K562 (cell line): Measurements from ENCODE around the gene EPS8. TPM values are rescaled to one million over a fixed set of nuclear protein-coding genes. Genes with fewer than 3 reads are reported as not detected.

Experiments used
- ATAC-seq: fragments of 200-7000 bp; cut with Tn5 transposase; 3 replicates; pipeline ENCODE4 v1.9.1; 2020; ENCODE audit warnings: moderate library complexity
- BruUV-seq: library from RNA; stranded (reverse); fragments of 400-500 nt; replicated peaks from 2 replicates; lab custom pipeline; 2021; lab: Mats Ljungman, UMichigan
- CTCF ChIA-PET: fragments of 300-600 bp; formaldehyde crosslinking; extraction: SDS; loops from one replicate; lab custom pipeline; 2021; ENCODE audit warnings: low intra/inter-chr PET ratio; lab: Yijun Ruan, JAX
- POLR2A ChIA-PET: fragments of 300-600, 350-650 bp; sonication (Branson Sonifier 250); formaldehyde crosslinking; extraction: SDS; loops from one replicate; lab custom pipeline; 2021; ENCODE audit warnings: antibody characterized with exemption, inconsistent platforms; lab: Yijun Ruan, JAX
- DNase-seq, 4 experiments: peaks; one replicate each; pipeline versions ENCODE4 v3.0.0 to v3.0.0-alpha.2; 2011 to 2018; ENCODE audit warnings: low spot score in 3 of 4, mixed read lengths in 3 of 4; ENCODE audit errors: extremely low read depth in 1 of 4
- FAIRE-seq: peaks from 2 replicates; lab custom pipeline; 2011; peaks lifted over from hg19 to GRCh38; lab: Jason Lieb, UNC
- H2AFZ ChIP-seq: 2 replicates; pipeline ENCODE4 v1.6.0; 2011; ENCODE audit warnings: low read depth, low read length, control low read depth, inconsistent platforms
- H3K27ac ChIP-seq: fragments of 200-600 bp; 3 replicates; pipeline ENCODE4 v1.8.0; 2011; ENCODE audit warnings: low read depth, mild to moderate bottlenecking, control low read depth, inconsistent platforms, low read length, moderate library complexity, mixed read lengths; ENCODE audit errors: extremely low read depth
- H3K27me3 ChIP-seq, 2 experiments: fragments of 300-600 bp in 1 of 2; 2 replicates in 1 of 2; 3 replicates in 1 of 2; pipeline versions ENCODE4 v1.6.0 to v1.8.0; 2011; ENCODE audit warnings: inconsistent platforms in 2 of 2, low read length in 2 of 2, mild to moderate bottlenecking in 1 of 2, mixed read lengths in 1 of 2, moderate library complexity in 1 of 2; ENCODE audit not compliant: control insufficient read depth in 2 of 2, insufficient read depth in 2 of 2
- H3K36me3 ChIP-seq: fragments of 300-600 bp; 3 replicates; pipeline ENCODE4 v1.8.0; 2011; ENCODE audit warnings: mild to moderate bottlenecking, low read length, inconsistent platforms; ENCODE audit not compliant: control insufficient read depth, insufficient read depth
- H3K4me1 ChIP-seq, 2 experiments: fragments of 200-600 bp in 1 of 2; replicated peaks in 1 of 2; 2 replicates in 1 of 2; 3 replicates in 1 of 2; pipeline versions ENCODE4 v1.5.1 to v1.8.0; 2011; ENCODE audit warnings: inconsistent platforms in 2 of 2, low read length in 2 of 2, mild to moderate bottlenecking in 1 of 2, mixed read lengths in 1 of 2, moderate library complexity in 1 of 2; ENCODE audit not compliant: control insufficient read depth in 2 of 2, insufficient read depth in 2 of 2
- H3K4me2 ChIP-seq: 2 replicates; pipeline ENCODE4 v1.6.1; 2011; ENCODE audit warnings: low read length, control low read depth, inconsistent platforms, mixed read lengths; ENCODE audit not compliant: insufficient read depth
- H3K4me3 ChIP-seq: fragments of 200-600 bp; sonication (generic), shearing (Covaris generic); 2 replicates; pipeline ENCODE4 v1.5.1; 2016; ENCODE audit warnings: control low read depth, inconsistent platforms
- H3K79me2 ChIP-seq: fragments of 200-600 bp; 3 replicates; pipeline ENCODE4 v1.8.0; 2011; ENCODE audit warnings: low read length, inconsistent platforms; ENCODE audit not compliant: control insufficient read depth, insufficient read depth
- H3K9ac ChIP-seq, 2 experiments: 2 replicates each; pipeline versions ENCODE4 v1.6.0 to v1.6.1; 2011; ENCODE audit warnings: low read depth in 2 of 2, low read length in 2 of 2, control low read depth in 1 of 2, inconsistent platforms in 1 of 2, mild to moderate bottlenecking in 1 of 2, mixed read lengths in 1 of 2; ENCODE audit not compliant: insufficient read depth in 1 of 2
- H3K9me1 ChIP-seq: one replicate; pipeline ENCODE4 v1.6.0; 2011; ENCODE audit warnings: inconsistent platforms, mild to moderate bottlenecking, low read length, moderate library complexity; ENCODE audit not compliant: control insufficient read depth, insufficient read depth
- H3K9me3 ChIP-seq: replicated peaks from 2 replicates; pipeline ENCODE4 v1.5.1; 2011; ENCODE audit warnings: low read depth, low read length, inconsistent platforms; ENCODE audit not compliant: control insufficient read depth, insufficient read depth
- H4K20me1 ChIP-seq: replicated peaks from 2 replicates; pipeline ENCODE4 v1.6.1; 2011; ENCODE audit warnings: low read length, inconsistent platforms, mixed read lengths; ENCODE audit not compliant: control insufficient read depth, insufficient read depth
- EP400 ChIP-seq: fragments of 450-650 bp; IDR thresholded peaks from 2 replicates; pipeline ENCODE4 v1.6.1; 2017; ENCODE audit warnings: antibody characterized with exemption, mild to moderate bottlenecking, moderate library complexity
- HMGN3 ChIP-seq: IDR thresholded peaks from 2 replicates; pipeline ENCODE4 v1.6.1; 2011; ENCODE audit warnings: borderline replicate concordance, low read depth, mild to moderate bottlenecking, mixed read lengths, low read length; ENCODE audit not compliant: insufficient read length; ENCODE audit errors: extremely low read depth
- JUND ChIP-seq, 2 experiments: IDR thresholded peaks; 2 replicates in 1 of 2; 3 replicates in 1 of 2; pipeline ENCODE4 v1.6.1; 2011; ENCODE audit warnings: borderline replicate concordance in 2 of 2, low read depth in 2 of 2, low read length in 2 of 2, improper control_type of control experiment in 1 of 2, missing biosample characterization in 1 of 2, missing genetic modification characterization in 1 of 2, missing genetic modification reagents in 1 of 2
- L3MBTL2 ChIP-seq: fragments of 450-650 bp; IDR thresholded peaks from 2 replicates; pipeline ENCODE4 v1.6.1; 2016; ENCODE audit warnings: mild to moderate bottlenecking, moderate library complexity
- ZNF146 ChIP-seq: IDR thresholded peaks from one replicate; pipeline ENCODE4 v1.6.1; 2018; ENCODE audit warnings: missing compliant biosample characterization; ENCODE audit not compliant: unreplicated experiment
- WGBS: fragments of 100-300 bp; shearing (Covaris generic); methylation state at CpG from one replicate; pipeline ENCODE4 v1.1.6; 2016; ENCODE audit warnings: low coverage, mixed read lengths; ENCODE audit not compliant: insufficient coverage; ENCODE audit errors: missing lambda C conversion rate; 5-methylcytosine and 5-hydroxymethylcytosine counted together
- in situ Hi-C: fragments of 300-500 bp; cut with MboI; formaldehyde crosslinking; loops from 4 replicates; pipeline ENCODE4 v1.15.0; 2018; ENCODE audit warnings: inconsistent platforms, mixed read lengths
- intact Hi-C: fragments of 100-400 bp; cut with micrococcal nuclease; formaldehyde crosslinking; loops from 2 replicates; pipeline ENCODE4 v1.14.2; 2022
- polyA plus RNA-seq, 8 experiments: library from polyadenylated mRNA; depleted of rRNA in 4 of 8; stranded (reverse) in 5 of 8; unstranded in 3 of 8; fragments of >200 nt; fragmentation: Nextera tagmentation in 2 of 8; fragmentation: Illumina TruSeq in 1 of 8; extraction: Ambion mirVana in 2 of 8; extraction: Trizol in 1 of 8; gene quantifications; 2 replicates each; pipeline versions ENCODE4 v1.2.1 to v1.2.3, GENCODE V29; 2011 to 2014; ENCODE audit warnings: inconsistent platforms in 1 of 8, missing spikeins in 1 of 8
- total RNA-seq, 7 experiments: library from RNA; depleted of rRNA in 6 of 7; stranded (reverse); fragments of >200 nt in 6 of 7; fragmentation: Illumina TruSeq in 2 of 7; extraction: Trizol in 2 of 7; gene quantifications; 2 replicates each; pipeline versions ENCODE4 v1.2.1 to v1.2.3, GENCODE V29; 2011 to 2021; ENCODE audit warnings: low replicate concordance in 1 of 7
- TF ChIP-seq, protein P1 (sequence below): fragments of 450-650 bp; IDR thresholded peaks from 2 replicates; pipeline ENCODE4 v1.6.1; 2016; ENCODE audit warnings: missing biosample characterization, missing genetic modification characterization

EPS8 gene
- total and polyA plus RNA-seq, 9 of the 15 experiments (the other 6 are each of a cell fraction or from before 2014, with no cell fraction given), result 0.10 to 1.9 (median 0.33) TPM

DNA sequence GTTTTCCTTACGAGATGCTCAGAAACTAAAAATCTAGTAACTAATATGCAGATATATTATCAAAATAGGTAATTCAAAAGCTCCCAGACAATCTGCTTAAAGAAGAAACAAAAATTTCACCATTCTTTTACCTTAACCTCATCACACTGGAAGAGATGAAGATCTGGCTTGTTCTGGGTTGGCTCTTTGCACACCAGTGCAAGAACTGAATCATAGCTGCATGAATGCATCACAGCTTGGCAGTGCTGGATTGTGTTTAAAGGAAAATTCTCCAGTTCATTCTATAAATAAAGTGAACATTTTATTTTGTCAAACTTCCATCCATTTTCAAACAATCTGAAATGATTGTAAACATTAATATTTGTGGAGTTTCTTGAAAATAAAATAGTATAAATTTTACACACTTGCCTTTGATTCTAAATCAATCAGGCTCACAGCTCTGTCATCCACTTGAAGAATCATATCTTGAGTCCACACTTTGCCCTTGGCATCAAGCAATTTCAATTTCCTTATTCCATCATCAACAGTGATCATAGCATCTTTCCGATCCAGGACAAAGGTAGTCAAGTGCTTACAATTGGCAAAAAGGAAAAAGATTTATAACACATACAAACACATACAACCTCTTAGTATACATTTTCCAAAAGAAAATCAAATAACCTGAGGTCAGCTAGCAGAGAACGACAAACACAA lies 119.8 kb downstream of the EPS8 start:
- no peak overlapping the region for H2AFZ ChIP-seq
- no peaks in the 10 kb centered on the region for H3K27me3 ChIP-seq
- H3K36me3 ChIP-seq, result no peaks in the 10 kb centered on the region
- no peak overlapping the region for H3K27ac ChIP-seq
- no peaks in the 10 kb centered on the region for H3K79me2 ChIP-seq
- FAIRE-seq, result no peak
- no peaks in the 10 kb centered on the region for H4K20me1 ChIP-seq
- H3K4me1 ChIP-seq, result no peaks in the 10 kb centered on the region
- ChIA-PET CTCF (no interaction called here), POLR2A (no interaction called here)
- in situ Hi-C loops, result no loop called here
- 6% methylated on average over 3 of the region's 3 CpGs for WGBS
- H3K4me3 ChIP-seq, result no peak overlapping the region
- ATAC-seq, result no peak
- TF ChIP-seq ZNF146 (CRISPR knock-in tag) (no peak), L3MBTL2 (no peak), EP400 (no peak), HMGN3 (no peak), JUND (IDR thresholded peaks at IDR 0.05; ENCODE audit: borderline replicate concordance, low read depth, low read length) (no peak), JUND (tag; IDR thresholded peaks at IDR 0.05; ENCODE audit: borderline replicate concordance, low read depth, low read length) (no peak)
- TF ChIP-seq, protein P1, sequence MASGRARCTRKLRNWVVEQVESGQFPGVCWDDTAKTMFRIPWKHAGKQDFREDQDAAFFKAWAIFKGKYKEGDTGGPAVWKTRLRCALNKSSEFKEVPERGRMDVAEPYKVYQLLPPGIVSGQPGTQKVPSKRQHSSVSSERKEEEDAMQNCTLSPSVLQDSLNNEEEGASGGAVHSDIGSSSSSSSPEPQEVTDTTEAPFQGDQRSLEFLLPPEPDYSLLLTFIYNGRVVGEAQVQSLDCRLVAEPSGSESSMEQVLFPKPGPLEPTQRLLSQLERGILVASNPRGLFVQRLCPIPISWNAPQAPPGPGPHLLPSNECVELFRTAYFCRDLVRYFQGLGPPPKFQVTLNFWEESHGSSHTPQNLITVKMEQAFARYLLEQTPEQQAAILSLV (tag), result no peak
- no peak overlapping the region for H3K4me2 ChIP-seq
- no peaks in the 10 kb centered on the region for H3K9me1 ChIP-seq
- intact Hi-C loops, result no loop called here
- no TSS peak for BruUV-seq
- H3K9ac ChIP-seq, result no peak overlapping the region
- DNase-seq, result no peak
- H3K9me3 ChIP-seq, result no peaks in the 10 kb centered on the region; the same call in 1 of the 2 replicates
